ENCODE results near the gene OR2A25. TPM values are rescaled to one million over a fixed set of nuclear protein-coding genes. Genes with fewer than 3 reads are reported as not detected.

The OR2A25 gene
- polyA plus RNA-seq, 1 donor from 2014 or later: not detected

- Histone ChIP-seq H4K20me1 (ENCODE audit: insufficient read depth) (no peaks in the 10 kb centered on the region), H3K4me2 (ENCODE audit: low read length) (no peak overlapping the region), H3F3A (ENCODE audit: insufficient read depth, low read length, poor library complexity, severe bottlenecking) (no peaks in the 10 kb centered on the region), H3K4me3 (ENCODE audit: low read length) (no peak overlapping the region), H3K9me2 (ENCODE audit: insufficient read depth, low read length) (no peaks in the 10 kb centered on the region), H3K27me3 (ENCODE audit: insufficient read depth, low read depth, low read length) (no peaks in the 10 kb centered on the region), H2AFZ (ENCODE audit: low read depth, low read length) (no peak overlapping the region), H3K79me2 (replicated peaks; ENCODE audit: insufficient read depth, low read length) (no peaks in the 10 kb centered on the region), H3K27ac (ENCODE audit: low read length) (no peak overlapping the region), H3K9me3 (ENCODE audit: low read length) (no peaks in the 10 kb centered on the region), H3K36me3 (ENCODE audit: insufficient read depth, low read length) (no peaks in the 10 kb centered on the region), H3K9ac (ENCODE audit: low read length) (no peak overlapping the region)
- TF ChIP-seq MXI1 (conservative IDR thresholded peaks at IDR 0.05; ENCODE audit: poor library complexity, severe bottlenecking) (no peak), RAD21 (conservative IDR thresholded peaks at IDR 0.05) (no peak), EP300 (conservative IDR thresholded peaks at IDR 0.05; ENCODE audit: poor library complexity, severe bottlenecking) (no peak), EZH2 (IDR thresholded peaks at IDR 0.05; ENCODE audit: borderline replicate concordance, insufficient read depth, low read length, poor library complexity, severe bottlenecking) (no peak), TAF1 (IDR thresholded peaks at IDR 0.05; ENCODE audit: low read depth) (no peak), POLR2AphosphoS5 (IDR thresholded peaks at IDR 0.05) (no peak), CTCF (IDR thresholded peaks at IDR 0.05; ENCODE audit: poor library complexity, severe bottlenecking) (no peak), SMC3 (conservative IDR thresholded peaks at IDR 0.05; ENCODE audit: poor library complexity) (no peak)
- TF ChIP-seq, protein P1, sequence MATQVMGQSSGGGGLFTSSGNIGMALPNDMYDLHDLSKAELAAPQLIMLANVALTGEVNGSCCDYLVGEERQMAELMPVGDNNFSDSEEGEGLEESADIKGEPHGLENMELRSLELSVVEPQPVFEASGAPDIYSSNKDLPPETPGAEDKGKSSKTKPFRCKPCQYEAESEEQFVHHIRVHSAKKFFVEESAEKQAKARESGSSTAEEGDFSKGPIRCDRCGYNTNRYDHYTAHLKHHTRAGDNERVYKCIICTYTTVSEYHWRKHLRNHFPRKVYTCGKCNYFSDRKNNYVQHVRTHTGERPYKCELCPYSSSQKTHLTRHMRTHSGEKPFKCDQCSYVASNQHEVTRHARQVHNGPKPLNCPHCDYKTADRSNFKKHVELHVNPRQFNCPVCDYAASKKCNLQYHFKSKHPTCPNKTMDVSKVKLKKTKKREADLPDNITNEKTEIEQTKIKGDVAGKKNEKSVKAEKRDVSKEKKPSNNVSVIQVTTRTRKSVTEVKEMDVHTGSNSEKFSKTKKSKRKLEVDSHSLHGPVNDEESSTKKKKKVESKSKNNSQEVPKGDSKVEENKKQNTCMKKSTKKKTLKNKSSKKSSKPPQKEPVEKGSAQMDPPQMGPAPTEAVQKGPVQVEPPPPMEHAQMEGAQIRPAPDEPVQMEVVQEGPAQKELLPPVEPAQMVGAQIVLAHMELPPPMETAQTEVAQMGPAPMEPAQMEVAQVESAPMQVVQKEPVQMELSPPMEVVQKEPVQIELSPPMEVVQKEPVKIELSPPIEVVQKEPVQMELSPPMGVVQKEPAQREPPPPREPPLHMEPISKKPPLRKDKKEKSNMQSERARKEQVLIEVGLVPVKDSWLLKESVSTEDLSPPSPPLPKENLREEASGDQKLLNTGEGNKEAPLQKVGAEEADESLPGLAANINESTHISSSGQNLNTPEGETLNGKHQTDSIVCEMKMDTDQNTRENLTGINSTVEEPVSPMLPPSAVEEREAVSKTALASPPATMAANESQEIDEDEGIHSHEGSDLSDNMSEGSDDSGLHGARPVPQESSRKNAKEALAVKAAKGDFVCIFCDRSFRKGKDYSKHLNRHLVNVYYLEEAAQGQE (IDR thresholded peaks at IDR 0.05; ENCODE audit: borderline replicate concordance): no peak
Observed at GRCh38 chr7:144086730-144087129, 17.1 kb downstream of the OR2A25 start.

DNA sequence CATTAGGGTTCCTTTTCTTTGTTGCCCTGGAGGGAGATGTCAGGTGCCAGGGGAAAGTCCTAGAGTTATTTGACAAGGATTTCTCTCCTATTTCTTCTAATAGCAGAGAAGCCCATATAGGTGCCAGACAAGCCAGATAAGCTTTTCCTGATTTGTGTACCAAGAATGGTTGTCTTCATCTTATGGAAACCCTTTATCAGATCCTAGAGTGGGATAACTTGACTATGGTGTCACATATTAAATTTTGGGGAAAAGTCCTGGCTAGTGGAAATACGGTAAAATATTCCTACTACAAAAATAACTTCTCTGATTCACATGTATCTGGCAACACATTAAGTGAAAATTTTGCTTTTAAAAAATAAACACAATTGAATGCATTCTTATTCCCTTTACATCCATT lies 17.6 kb downstream of the OR2A25 start:
- no peak overlapping the region for H3K4me3 ChIP-seq (ENCODE audit: low read length)
- H3K4me2 ChIP-seq (ENCODE audit: low read length): no peak overlapping the region
- H3K27ac ChIP-seq (ENCODE audit: low read length): no peak overlapping the region
- no peak overlapping the region for H2AFZ ChIP-seq (ENCODE audit: low read depth, low read length)
- no peaks in the 10 kb centered on the region for H3K9me2 ChIP-seq (ENCODE audit: insufficient read depth, low read length)
- no peak overlapping the region for H3K9ac ChIP-seq (ENCODE audit: low read length)
- no peaks in the 10 kb centered on the region for H3F3A ChIP-seq (ENCODE audit: insufficient read depth, low read length, poor library complexity, severe bottlenecking)
- H3K9me3 ChIP-seq (ENCODE audit: low read length): no peaks in the 10 kb centered on the region
- no peaks in the 10 kb centered on the region for H3K36me3 ChIP-seq (ENCODE audit: insufficient read depth, low read length)
- TF ChIP-seq TAF1 (IDR thresholded peaks at IDR 0.05; ENCODE audit: low read depth) (no peak), MXI1 (conservative IDR thresholded peaks at IDR 0.05; ENCODE audit: poor library complexity, severe bottlenecking) (no peak), RAD21 (conservative IDR thresholded peaks at IDR 0.05) (no peak), CTCF (IDR thresholded peaks at IDR 0.05; ENCODE audit: poor library complexity, severe bottlenecking) (no peak), EZH2 (IDR thresholded peaks at IDR 0.05; ENCODE audit: borderline replicate concordance, insufficient read depth, low read length, poor library complexity, severe bottlenecking) (no peak), EP300 (conservative IDR thresholded peaks at IDR 0.05; ENCODE audit: poor library complexity, severe bottlenecking) (no peak), POLR2AphosphoS5 (IDR thresholded peaks at IDR 0.05) (no peak), SMC3 (conservative IDR thresholded peaks at IDR 0.05; ENCODE audit: poor library complexity) (no peak)
- TF ChIP-seq, protein P1 (IDR thresholded peaks at IDR 0.05; ENCODE audit: borderline replicate concordance): no peak
- no peaks in the 10 kb centered on the region for H3K27me3 ChIP-seq (ENCODE audit: insufficient read depth, low read depth, low read length)
- H3K79me2 ChIP-seq (replicated peaks; ENCODE audit: insufficient read depth, low read length): no peaks in the 10 kb centered on the region
- no peaks in the 10 kb centered on the region for H4K20me1 ChIP-seq (ENCODE audit: insufficient read depth)

Measured in neural cell (in vitro differentiated cells).